ENCODE results near the gene SCART1. TPM values are rescaled to one million over a fixed set of nuclear protein-coding genes. Genes with fewer than 3 reads are reported as not detected.
"Not testable (repeated sequence)": the region's sequence is repeated elsewhere in the genome, so short reads cannot be mapped to it uniquely, and the experiment has no call there.

Gene SCART1
- polyA plus RNA-seq, 1 donor, result 2.3 TPM

- 80% methylated on average over 1 of the region's 11 CpGs for WGBS (ENCODE audit: insufficient coverage, low lambda C conversion rate)
Observed at GRCh38 chr10:133438711-133439273, 15.0 kb upstream of the SCART1 start.

GRCh38 chr10:133439517-133440461, 14.0 kb upstream of the SCART1 start:
- WGBS (ENCODE audit: insufficient coverage, low lambda C conversion rate), result 0% methylated on average over 1 of the region's 25 CpGs
- H3K36me3 ChIP-seq (ENCODE audit: control insufficient read depth, insufficient read depth, low read length), result no peaks in the 10 kb centered on the region
- H3K4me1 ChIP-seq (ENCODE audit: control insufficient read depth, insufficient read depth, low read length), result no peaks in the 10 kb centered on the region
- peaks cover 3% of the 10 kb centered on the region for H3K9me3 ChIP-seq (ENCODE audit: control insufficient read depth, low read depth, low read length)
- H3K27ac ChIP-seq (ENCODE audit: low read length), result no peak overlapping the region
- H3K4me3 ChIP-seq (ENCODE audit: low read length), result no peak overlapping the region
- H3K27me3 ChIP-seq (ENCODE audit: control insufficient read depth, insufficient read depth, low read length), result no peaks in the 10 kb centered on the region
- DNase-seq, result no peak

More at GRCh38 chr10:133438711-133439273, 15.0 kb upstream of the SCART1 start:
- no peak overlapping the region for H3K27ac ChIP-seq (ENCODE audit: low read length)
- no peaks in the 10 kb centered on the region for H3K27me3 ChIP-seq (ENCODE audit: control insufficient read depth, insufficient read depth, low read length)
- H3K36me3 ChIP-seq (ENCODE audit: control insufficient read depth, insufficient read depth, low read length), result no peaks in the 10 kb centered on the region
- DNase-seq, result no peak
- no peaks in the 10 kb centered on the region for H3K4me1 ChIP-seq (ENCODE audit: control insufficient read depth, insufficient read depth, low read length)
- no peak overlapping the region for H3K4me3 ChIP-seq (ENCODE audit: low read length)
- peaks cover 3% of the 10 kb centered on the region for H3K9me3 ChIP-seq (ENCODE audit: control insufficient read depth, low read depth, low read length)

- Histone ChIP-seq H3K27ac (ENCODE audit: low read length) (no peak overlapping the region), H3K4me1 (ENCODE audit: control insufficient read depth, insufficient read depth, low read length) (no peaks in the 10 kb centered on the region), H3K36me3 (ENCODE audit: control insufficient read depth, insufficient read depth, low read length) (no peaks in the 10 kb centered on the region), H3K9me3 (ENCODE audit: control insufficient read depth, low read depth, low read length) (peaks cover 11% of the 10 kb centered on the region), H3K27me3 (ENCODE audit: control insufficient read depth, insufficient read depth, low read length) (no peaks in the 10 kb centered on the region), H3K4me3 (ENCODE audit: low read length) (no peak overlapping the region)
- WGBS (ENCODE audit: insufficient coverage, low lambda C conversion rate), result no CpG with 5 or more reads among the region's 18 CpGs
- DNase-seq, result no peak
Observed at GRCh38 chr10:133440633-133441285, 13.0 kb upstream of the SCART1 start.

GRCh38 chr10:133441356-133441755, 12.4 kb upstream of the SCART1 start:
- WGBS (ENCODE audit: insufficient coverage, low lambda C conversion rate), result 80% methylated on average over 1 of the region's 21 CpGs
- H3K4me3 ChIP-seq (ENCODE audit: low read length); H3K27ac ChIP-seq (ENCODE audit: low read length); H3K27me3 ChIP-seq (ENCODE audit: control insufficient read depth, insufficient read depth, low read length); H3K36me3 ChIP-seq (ENCODE audit: control insufficient read depth, insufficient read depth, low read length); DNase-seq; H3K4me1 ChIP-seq (ENCODE audit: control insufficient read depth, insufficient read depth, low read length): not testable (repeated sequence)
- H3K9me3 ChIP-seq (ENCODE audit: control insufficient read depth, low read depth, low read length), result peaks cover 16% of the 10 kb centered on the region

- no peak overlapping the region for H3K27ac ChIP-seq (ENCODE audit: low read length)
- H3K27me3 ChIP-seq (ENCODE audit: control insufficient read depth, insufficient read depth, low read length), result no peaks in the 10 kb centered on the region
- peaks cover 19% of the 10 kb centered on the region for H3K9me3 ChIP-seq (ENCODE audit: control insufficient read depth, low read depth, low read length)
- DNase-seq, result no peak
- no peaks in the 10 kb centered on the region for H3K36me3 ChIP-seq (ENCODE audit: control insufficient read depth, insufficient read depth, low read length)
- no peak overlapping the region for H3K4me3 ChIP-seq (ENCODE audit: low read length)
- H3K4me1 ChIP-seq (ENCODE audit: control insufficient read depth, insufficient read depth, low read length), result no peaks in the 10 kb centered on the region
- no CpG with 5 or more reads among the region's 12 CpGs for WGBS (ENCODE audit: insufficient coverage, low lambda C conversion rate)
Observed at GRCh38 chr10:133441780-133442179, 12.0 kb upstream of the SCART1 start.

GRCh38 chr10:133442191-133442966, 11.4 kb upstream of the SCART1 start:
- H3K36me3 ChIP-seq (ENCODE audit: control insufficient read depth, insufficient read depth, low read length), result no peaks in the 10 kb centered on the region
- no peaks in the 10 kb centered on the region for H3K27me3 ChIP-seq (ENCODE audit: control insufficient read depth, insufficient read depth, low read length)
- no peak overlapping the region for H3K27ac ChIP-seq (ENCODE audit: low read length)
- no peak for DNase-seq
- H3K4me3 ChIP-seq (ENCODE audit: low read length), result no peak overlapping the region
- WGBS (ENCODE audit: insufficient coverage, low lambda C conversion rate), result no CpG with 5 or more reads among the region's 23 CpGs
- no peaks in the 10 kb centered on the region for H3K4me1 ChIP-seq (ENCODE audit: control insufficient read depth, insufficient read depth, low read length)
- peaks cover 23% of the 10 kb centered on the region for H3K9me3 ChIP-seq (ENCODE audit: control insufficient read depth, low read depth, low read length)

GRCh38 chr10:133442967-133443924, 10.5 kb upstream of the SCART1 start:
- Histone ChIP-seq H3K36me3 (ENCODE audit: control insufficient read depth, insufficient read depth, low read length) (no peaks in the 10 kb centered on the region), H3K9me3 (ENCODE audit: control insufficient read depth, low read depth, low read length) (peaks cover 23% of the 10 kb centered on the region), H3K4me3 (ENCODE audit: low read length) (no peak overlapping the region), H3K4me1 (ENCODE audit: control insufficient read depth, insufficient read depth, low read length) (no peaks in the 10 kb centered on the region), H3K27ac (ENCODE audit: low read length) (no peak overlapping the region), H3K27me3 (ENCODE audit: control insufficient read depth, insufficient read depth, low read length) (no peaks in the 10 kb centered on the region)
- no CpG with 5 or more reads among the region's 16 CpGs for WGBS (ENCODE audit: insufficient coverage, low lambda C conversion rate)
- no peak for DNase-seq

GRCh38 chr10:133444342-133445267, 9.1 kb upstream of the SCART1 start:
- Histone ChIP-seq H3K9me3 (ENCODE audit: control insufficient read depth, low read depth, low read length) (peaks cover 23% of the 10 kb centered on the region), H3K36me3 (ENCODE audit: control insufficient read depth, insufficient read depth, low read length) (no peaks in the 10 kb centered on the region), H3K4me3 (ENCODE audit: low read length) (no peak overlapping the region), H3K4me1 (ENCODE audit: control insufficient read depth, insufficient read depth, low read length) (no peaks in the 10 kb centered on the region), H3K27ac (ENCODE audit: low read length) (no peak overlapping the region), H3K27me3 (ENCODE audit: control insufficient read depth, insufficient read depth, low read length) (no peaks in the 10 kb centered on the region)
- no CpG with 5 or more reads among the region's 12 CpGs for WGBS (ENCODE audit: insufficient coverage, low lambda C conversion rate)
- no peak for DNase-seq
